ENCODE measurements around the gene C5orf24.
"Not testable (repeated sequence)": the region's sequence is repeated elsewhere in the genome, so short reads cannot be mapped to it uniquely, and the experiment has no call there.

DNA sequence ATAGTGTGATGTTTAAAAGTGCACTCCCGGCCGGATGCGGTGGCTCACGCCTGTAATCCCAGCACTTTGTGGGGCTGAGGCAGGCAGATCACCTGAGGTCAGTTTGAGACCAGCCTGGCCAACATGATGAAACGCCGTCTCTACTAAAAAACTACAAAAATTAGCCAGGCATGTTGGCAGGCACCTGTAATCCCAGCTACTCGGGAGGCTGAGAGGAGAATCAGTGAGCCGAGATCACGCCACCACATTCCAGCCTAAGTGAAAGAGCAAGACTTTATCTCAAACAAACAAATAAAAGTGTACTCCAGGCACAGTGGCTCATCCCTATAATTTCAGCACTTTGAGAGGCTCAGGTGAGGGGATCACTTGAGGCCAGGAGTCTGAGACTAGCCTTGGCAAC lies 7.4 kb upstream of the C5orf24 start:
- TF ChIP-seq, protein P1, sequence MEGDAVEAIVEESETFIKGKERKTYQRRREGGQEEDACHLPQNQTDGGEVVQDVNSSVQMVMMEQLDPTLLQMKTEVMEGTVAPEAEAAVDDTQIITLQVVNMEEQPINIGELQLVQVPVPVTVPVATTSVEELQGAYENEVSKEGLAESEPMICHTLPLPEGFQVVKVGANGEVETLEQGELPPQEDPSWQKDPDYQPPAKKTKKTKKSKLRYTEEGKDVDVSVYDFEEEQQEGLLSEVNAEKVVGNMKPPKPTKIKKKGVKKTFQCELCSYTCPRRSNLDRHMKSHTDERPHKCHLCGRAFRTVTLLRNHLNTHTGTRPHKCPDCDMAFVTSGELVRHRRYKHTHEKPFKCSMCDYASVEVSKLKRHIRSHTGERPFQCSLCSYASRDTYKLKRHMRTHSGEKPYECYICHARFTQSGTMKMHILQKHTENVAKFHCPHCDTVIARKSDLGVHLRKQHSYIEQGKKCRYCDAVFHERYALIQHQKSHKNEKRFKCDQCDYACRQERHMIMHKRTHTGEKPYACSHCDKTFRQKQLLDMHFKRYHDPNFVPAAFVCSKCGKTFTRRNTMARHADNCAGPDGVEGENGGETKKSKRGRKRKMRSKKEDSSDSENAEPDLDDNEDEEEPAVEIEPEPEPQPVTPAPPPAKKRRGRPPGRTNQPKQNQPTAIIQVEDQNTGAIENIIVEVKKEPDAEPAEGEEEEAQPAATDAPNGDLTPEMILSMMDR (IDR thresholded peaks at IDR 0.05): not testable (repeated sequence)
- TF ChIP-seq POLR2A (IDR thresholded peaks at IDR 0.05): not testable (repeated sequence)
